ENCODE results near the gene ARMC2.

- TF ChIP-seq POLR2A (IDR thresholded peaks at IDR 0.05) (no peak), CTCF (IDR thresholded peaks at IDR 0.05 in 8 of 11, conservative IDR thresholded peaks at IDR 0.05 in 3 of 11) (no peak)
Measured at GRCh38 chr6:108872575-108872974, 24.4 kb downstream of the ARMC2 start.
